Stimulated activated CD4-positive, alpha-beta T cell treated with anti-CD3 and anti-CD28 coated beads, Interleukin-15, amount 100 ng/mL, for 24 hours (primary cell): ENCODE results near the gene PDE11A.

Experiments used
- DNase-seq: peaks from one replicate; pipeline ENCODE4 v3.0.0-alpha.2; 2020

Gene PDE11A

DNA sequence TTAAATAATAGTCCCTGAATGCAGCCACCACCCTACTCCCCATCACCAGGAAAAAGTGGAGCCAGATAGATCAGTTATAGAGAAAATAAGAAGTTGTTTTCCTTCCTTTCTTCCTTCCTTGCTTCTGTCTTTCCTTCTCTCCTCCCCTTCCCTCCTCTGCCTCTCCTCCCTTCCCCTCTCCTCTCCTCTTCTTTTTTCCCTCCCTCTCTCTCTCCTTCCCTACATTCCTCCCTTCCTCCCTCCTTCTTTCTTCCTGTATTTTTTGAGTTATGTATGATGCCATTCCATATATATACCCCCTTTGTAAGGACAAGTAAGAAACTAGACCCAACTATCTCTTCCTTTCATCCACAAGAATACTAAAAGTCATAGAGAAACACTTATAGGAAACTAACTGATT lies 414.3 kb downstream of the PDE11A start:
- DNase-seq = no peak

DNA sequence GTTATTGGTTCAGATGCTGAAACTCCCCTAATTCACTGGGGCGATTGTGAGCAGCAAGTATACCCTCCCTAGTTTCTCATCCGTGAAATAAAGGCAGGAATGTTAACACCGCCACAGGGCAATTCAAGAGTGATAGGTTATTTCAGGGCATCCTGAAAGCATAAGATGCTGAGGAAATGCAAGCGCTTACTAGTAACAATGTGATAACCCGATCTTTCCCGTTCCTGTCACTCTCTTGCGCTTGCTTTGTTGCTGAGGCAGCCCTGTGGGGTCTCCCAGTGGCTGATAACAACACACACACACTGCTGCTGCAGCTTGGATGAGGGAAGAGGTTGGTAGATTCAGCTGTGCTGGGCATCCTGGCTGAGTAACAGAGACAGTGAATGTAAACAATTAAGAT lies 420.7 kb downstream of the PDE11A start:
- no peak for DNase-seq

DNA sequence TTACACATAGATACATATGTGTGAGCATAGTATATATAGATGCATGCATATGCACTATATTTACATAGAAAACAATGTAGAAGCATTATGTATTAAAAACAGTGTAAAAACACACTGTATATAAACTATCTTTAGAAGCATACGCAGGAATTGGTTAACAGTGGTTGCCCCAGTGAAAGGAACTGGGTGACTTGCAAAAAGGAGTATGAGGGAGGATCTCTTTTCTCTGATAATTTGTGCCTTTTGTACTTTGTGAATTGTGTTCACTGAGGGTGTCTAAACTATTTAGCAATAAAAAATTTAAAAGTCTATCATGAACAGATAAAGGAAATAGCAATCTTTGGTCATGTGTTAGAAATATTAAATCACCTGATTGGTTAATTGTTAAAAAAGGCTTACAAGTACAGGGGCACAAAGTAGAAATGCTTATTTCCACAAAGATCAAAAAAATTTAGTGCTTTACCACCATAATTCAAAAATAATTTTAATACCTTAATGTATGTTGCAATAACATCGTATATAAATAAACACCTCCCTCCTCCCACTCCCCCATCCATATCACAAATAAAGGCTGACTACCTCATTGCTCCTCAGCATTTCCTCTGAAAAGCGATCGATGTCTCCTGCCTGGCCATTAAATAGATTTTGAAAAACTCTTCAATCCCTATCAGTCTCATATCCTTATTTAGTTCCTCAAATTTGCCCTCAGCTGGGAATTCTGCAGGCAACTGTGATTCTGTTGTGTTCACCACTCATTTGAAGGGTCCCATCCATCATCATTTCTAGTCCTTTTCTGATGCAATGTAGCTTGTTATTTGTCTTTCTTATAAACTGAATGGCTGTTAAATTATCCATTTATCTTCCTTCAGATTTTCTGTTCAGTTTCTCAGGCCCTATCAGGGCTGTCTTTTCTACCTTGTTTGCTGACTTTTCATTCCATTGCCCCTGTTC lies 422.7 kb downstream of the PDE11A start:
- DNase-seq = no peak

DNA sequence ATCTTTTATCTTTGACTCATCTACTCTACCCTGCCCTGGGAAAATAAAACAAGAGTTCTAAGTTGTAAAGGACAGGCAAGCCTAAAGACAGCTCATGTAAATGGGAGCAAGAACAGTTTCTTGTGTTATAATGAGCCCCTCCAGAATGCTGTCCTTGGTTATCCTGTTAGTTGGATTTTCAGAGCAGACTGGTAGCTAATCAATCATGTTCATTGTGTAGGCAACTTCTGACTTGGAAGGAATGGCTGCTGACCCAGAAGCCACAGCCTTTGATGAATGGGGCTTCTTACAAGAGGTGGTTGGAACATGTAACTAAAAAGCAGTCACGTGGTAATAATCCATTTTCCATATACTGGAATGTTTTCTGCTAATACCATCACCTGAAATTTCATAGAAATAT lies 425.8 kb downstream of the PDE11A start:
- DNase-seq = no peak

DNA sequence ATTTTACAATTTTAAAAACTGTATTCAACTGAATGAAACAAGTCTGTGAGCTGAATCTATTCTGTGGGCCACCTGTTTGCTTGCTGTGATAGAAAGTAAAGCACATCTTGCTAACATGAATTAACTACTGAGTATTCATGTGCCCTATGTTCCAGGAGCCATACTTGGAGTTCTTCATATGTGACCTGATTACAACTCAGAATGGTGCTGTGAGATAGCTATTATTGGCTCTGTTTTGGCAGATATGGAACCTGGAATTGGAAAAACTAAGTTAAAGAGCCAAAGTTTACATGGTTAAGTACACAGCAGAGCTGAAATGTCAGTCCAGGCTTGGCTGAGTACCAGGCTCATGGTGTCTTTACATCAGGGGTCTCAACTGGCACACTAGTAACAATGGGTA lies 426.3 kb downstream of the PDE11A start:
- no peak for DNase-seq

DNA sequence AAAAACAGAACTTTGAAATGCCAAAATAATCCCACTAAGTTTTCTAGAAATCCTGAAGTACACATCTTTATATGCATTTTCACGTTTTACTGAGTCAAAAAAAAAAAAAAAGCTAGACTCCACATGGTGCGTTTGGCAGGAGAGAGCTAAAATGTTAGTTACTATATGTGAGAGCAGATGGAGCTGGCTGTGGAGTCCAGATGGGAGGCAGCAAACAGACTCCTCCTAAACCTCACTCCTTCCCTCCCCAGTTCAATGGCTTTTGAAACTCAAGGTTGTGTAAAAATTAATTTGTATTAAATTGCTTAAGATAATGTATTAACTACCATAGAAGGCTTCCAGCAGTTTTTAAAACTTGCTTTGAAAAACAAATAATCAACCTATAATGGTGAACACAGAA lies 431.2 kb downstream of the PDE11A start:
- DNase-seq = no peak

DNA sequence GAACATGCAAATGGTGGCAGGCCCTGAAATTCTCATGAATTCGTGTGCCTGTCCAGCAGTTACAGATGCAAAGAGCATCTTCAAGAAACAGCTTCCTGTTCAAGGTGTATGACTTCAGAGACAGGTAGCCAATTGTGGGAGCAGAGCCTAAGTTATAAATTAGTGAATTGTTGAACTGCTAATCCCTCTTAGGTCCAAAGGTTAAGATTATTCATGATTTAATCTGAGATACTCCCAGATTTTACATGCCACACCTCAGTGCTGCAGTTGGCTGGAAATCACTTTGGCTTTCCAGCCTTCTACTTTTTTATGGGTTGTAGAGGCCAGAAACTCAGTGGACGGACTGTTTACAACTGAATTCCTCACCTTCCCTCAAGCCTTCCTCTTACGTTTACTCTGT lies 432.2 kb downstream of the PDE11A start:
- no peak for DNase-seq

DNA sequence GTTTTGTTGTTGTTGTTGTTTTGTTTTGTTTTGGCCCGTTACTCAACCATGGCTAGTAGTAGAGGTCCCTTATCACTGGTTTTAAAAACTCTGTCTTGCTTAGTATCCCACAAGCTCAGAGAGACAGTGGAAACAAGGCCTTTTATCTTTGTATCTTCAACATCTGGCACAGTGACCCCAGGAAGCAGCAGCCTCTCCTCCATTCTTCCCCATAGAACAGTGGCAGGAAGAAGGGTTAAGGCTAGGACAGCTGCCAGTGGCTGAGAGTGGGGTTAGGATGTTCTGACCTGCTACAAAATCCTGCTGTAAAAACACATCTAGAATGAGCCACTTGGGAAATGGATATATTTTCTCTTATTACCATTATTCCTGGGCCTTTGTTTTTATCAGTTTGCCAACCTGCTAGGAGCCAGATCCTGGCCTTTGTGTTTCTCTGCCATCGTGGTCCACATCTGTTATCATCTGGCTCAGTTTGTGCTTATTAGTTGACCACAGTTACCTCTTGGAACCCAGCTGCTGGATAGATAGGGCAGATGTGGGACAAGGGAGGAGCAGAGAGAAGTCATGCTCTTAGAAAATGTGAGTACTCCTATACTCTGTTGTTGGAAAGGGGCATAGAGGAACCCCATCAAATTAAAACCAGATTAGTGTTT lies 433.2 kb downstream of the PDE11A start:
- DNase-seq = no peak

DNA sequence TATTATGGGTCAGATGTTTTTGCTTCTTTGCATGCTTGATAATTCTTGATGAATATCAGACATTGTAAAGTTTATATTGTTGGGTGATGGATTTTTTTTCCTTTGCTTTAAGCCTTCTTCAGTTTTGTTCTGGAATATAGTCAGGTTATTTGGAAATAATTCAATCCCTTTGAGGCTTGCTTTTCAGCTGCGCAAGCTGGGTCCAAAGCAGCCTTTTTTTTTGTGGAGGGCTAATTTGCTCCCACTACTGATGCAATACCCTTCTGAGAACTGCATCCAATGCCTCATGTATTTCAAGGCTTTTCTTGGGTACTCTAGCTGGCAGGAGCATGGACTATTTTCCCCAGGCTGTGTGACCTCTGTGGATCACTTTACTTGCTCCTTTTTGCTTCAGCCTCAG lies 434.1 kb downstream of the PDE11A start:
- no peak for DNase-seq

DNA sequence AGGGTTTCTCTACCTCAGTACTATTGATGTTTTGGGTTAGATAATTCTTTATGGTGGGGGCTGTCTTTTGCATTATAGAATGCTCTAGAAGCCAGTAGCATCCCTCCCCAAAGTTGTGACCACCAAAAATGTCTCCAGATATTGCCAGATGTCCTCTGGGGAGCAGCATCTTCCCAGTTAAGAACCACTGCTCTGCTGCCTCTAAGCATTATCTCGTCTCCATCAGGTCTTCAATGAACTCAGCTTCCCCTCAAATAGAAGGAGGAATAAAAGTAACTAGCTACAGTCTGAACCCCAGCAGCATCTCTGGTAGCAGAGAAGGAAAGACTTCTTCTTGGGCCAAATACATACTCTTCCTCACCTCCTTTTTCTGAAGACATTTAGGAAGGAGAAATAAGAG lies 435.9 kb downstream of the PDE11A start:
- no peak for DNase-seq

DNA sequence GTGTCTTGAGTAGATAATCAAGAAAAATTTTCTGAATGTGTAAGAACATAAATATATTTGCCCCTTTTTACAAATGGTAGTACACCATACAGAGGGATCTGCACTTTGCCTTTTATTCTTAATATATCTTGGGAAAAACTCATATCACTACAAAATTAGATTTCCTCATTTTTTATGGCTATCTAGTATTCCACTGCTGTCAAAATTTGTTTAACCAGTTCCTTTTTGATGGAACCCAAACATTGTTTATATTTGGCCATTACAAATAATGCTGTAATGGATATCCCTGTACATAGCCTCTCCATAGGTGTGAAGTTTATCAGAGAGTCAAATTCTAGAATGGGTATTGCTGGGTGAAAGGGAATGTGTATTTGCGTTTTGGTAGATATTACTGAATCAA lies 436.9 kb downstream of the PDE11A start:
- no peak for DNase-seq

DNA sequence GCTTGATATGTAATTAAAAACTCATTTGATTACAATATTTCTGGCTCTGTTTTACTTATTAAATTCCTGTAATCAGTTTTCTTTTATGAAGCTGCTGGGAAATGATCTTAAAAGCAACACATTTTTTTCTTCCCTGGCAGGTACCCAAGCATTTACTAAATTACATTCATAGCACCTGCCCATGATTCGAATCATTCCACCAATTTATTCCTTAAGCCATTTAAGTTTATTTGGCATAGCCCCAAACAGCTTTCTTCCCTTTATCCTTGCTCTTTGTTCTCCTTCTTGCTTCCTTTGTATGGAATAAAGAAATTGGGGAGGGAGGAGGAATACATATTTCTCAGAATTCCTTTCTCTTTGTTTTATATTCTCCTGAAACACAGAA lies 438.7 kb downstream of the PDE11A start:
- DNase-seq = no peak

DNA sequence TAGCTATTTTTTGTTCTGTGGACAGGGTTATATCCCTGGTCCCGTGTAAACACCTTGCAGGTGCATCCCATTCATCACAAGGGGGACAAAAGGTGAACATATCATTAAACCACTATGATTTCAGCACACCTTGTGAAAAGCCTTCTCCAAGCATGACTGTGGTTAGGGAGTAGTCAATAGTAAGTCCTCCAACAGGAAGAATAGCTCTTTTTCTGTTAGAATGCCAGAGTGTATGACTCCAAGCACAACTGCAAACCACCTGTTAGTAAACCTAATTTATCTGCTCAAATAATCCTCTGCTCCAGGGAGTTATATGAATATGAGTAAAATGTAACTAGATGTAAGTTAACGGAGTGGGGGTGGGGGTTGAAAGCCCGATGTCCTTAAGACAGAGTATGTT lies 439.5 kb downstream of the PDE11A start:
- DNase-seq = no peak

DNA sequence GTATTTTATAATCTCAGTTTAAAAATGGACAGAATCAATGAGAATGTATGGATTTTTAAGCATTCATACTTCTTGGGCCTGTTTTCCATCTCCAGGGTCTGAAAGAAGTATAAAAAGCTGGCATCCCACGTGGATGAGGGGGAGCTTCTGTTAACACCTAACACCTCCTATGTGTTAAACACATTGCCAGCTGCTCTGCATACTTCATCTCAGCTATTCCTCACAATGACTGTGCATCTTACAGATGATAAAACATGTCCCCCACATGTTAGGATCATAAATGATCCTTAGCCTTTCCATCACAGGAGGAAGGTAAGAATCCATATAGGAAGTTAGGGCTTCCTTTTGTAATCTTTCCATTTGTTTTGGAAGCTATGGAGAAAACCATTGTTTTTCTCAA lies 440.9 kb downstream of the PDE11A start:
- DNase-seq = no peak

DNA sequence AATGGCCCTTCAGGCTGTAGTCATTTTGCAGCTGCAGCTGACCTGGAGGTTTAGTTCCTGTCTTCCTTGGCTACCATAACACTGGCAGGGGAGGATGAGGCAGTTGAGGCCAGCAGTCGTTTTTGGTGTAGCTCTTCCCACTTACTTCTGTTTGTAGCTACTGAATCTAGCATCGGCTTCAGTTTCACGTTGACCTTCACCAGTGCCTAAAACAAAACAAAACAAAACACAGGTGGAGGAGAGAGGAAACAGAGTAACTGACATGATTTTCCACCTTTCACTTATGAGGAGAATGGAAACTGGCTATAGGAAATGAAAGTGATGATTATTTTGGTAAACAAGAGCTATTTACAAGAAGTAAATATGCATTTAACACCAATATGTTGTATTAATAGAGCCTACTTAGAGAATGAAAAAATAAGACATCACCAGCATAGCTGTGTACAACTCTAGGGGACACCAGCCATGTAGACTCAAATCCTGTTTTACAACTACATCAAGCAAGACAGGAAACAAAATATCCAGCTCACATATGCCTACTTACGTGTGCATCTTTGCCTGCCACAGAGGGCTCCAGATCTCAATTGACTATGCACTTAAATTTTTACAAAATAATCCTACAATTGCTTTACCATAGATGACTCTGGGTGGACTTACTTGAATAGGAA lies 443.1 kb downstream of the PDE11A start:
- no peak for DNase-seq

DNA sequence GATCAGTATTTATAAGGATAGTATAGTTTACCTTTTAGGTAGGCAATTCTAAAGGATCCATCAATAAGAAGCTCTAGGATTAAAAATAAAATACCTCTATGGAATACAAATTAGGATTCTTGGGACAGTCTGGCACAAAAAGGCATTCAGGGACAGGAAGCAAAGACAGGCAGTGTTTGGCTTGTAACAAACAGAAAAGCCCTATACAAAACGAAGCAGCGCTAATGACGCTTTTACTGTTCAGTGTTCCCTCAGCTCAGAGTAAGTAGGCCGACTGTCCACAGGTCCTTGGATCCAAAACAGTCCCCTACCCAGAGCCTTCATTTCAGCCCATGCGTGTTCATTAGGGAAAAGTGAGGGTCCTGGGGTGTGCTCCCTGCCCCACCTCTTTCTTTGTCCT lies 443.7 kb downstream of the PDE11A start:
- DNase-seq = no peak

DNA sequence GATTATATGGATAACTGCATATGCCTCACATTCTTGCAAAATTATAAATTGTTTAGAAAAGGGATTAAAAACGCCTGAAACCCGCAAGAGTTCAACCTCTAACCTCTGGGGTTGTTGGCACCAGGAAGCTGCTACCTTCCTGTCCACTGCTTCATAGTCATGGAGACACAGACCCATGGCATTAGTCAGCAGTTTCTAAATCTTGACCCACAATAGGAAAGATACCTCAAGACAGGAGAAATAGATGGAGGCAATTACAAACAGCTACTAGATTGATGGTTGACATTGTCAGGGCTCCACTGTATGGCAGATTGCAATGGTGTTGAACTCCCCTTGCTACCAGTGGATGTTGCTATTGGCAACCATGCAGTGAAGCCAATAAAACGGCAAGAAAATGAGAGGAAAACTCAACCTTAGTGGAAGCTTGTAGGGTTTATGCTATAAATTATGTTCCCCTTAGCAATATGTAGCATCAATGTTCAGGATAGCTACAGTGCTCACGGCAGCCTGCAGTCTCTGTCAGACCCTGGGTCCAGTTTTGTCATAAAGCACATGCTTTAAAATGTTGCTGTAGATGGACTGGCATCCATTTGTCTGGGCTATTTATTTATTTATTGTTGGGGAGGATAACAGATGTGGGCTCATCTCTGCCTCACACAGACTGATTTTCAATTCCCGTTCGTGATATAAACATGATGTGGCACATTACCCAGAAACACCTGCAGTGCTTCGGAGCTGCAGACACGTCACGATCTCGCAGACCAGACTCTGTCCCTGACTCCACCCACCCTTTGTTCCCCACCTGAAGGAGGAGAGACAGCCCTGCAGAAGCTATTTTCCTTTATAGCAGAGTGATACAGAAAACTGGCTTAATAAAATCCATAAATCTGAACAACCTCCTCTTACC lies 446.6 kb downstream of the PDE11A start:
- DNase-seq = no peak

DNA sequence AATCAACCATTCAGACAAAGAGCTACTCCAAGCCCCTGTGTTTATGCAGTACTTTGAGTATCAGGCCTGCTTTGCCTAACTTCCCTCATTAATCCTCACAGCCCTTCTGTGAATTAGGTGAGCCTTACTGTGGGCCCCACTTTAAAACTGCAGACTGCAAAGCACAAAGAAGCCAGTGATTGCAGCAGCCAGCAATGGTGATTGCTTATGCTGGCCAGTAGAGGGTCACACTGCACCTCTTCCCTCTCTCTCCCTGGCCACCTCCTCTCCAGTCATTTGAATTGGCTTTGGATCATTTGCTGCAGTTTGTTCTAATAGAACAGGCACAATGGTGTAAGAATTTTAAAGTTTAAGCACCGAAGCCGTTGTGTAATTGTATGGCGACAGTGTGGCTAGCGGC lies 450.1 kb downstream of the PDE11A start:
- no peak for DNase-seq

DNA sequence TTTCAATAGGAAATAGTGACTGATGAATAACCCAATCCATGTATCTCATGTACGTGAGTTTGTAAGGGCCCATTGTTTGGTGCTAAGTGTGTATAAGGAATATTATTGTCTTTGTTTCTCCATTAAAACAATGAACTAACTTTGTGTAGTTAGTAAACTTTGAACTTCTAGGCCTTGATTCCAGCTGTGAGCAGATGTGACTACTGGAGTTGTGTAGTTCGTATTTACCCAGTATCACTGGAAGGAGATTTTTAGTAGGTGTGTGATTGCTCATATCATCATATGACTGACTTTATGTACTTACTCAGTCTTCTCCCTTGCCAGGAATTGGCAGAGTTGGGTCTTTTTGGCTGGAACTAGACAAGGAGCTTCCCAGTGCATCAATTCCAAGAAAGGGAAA lies 452.6 kb downstream of the PDE11A start:
- no peak for DNase-seq

DNA sequence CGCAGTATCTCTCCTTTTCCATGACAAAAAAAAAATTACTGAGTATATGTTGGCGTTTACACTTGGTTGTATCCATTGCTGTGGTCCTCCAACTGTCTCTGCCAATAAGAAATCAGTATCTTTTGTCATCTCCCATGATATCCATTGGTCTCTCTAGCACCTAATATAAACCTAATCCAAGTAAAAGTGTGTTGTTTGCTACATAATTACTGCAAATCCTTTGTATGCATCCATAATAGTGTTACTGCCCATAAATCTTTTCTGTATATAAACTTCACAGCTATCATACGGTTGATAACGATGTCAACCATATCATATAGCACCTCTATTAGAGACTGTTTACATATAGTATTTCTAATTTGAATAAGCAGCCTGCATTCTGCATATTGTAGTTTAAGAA lies 453.1 kb downstream of the PDE11A start:
- no peak for DNase-seq

DNA sequence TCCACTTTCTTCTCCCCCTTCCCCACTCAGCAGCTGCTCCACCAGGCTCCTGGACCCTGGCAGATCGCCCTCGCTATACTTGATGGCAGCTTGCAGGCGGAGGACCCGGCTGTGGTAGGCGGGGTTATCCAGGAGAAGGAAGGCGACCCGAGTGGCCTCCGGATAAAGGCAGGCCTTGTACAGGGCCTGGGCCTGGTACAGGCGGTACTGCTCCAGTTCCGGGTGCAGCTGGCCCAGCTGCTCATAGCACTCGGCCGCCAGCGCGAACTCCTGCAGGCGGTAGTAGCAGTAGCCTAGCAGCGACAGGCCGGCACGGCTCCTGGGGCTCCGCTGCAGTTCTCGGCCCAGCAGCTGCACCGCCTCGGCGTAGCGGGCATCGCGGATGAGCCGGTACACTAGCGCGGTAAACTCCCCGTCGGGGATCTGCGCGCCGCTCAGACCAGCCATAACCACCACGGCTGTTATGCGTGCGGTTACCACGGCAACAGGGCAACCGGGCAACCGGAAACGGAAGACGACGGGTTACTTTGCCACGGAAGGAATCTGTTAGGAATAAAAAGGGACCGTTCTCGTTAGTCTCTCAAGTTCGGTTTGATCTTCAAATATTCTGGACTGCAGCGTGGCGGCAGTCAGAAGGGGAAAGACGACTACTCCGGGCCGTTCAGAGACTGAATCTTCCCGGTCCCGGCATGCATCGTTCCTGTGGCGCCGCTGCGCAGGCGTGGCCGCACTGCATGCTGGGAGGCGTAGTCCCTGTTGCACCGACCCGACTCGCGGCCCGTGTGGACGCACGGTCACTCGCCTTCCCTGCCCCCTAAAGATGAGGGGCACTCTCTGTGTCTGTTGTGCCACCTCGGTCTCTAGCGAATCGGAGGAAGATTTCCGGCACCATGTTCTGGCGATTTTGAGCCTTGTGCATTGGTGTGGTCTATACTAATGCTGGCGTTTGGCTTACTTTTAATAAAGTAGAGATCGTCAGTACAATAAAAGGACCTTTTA lies 454.0 kb downstream of the PDE11A start:
- DNase-seq = peak; percentile 94

DNA sequence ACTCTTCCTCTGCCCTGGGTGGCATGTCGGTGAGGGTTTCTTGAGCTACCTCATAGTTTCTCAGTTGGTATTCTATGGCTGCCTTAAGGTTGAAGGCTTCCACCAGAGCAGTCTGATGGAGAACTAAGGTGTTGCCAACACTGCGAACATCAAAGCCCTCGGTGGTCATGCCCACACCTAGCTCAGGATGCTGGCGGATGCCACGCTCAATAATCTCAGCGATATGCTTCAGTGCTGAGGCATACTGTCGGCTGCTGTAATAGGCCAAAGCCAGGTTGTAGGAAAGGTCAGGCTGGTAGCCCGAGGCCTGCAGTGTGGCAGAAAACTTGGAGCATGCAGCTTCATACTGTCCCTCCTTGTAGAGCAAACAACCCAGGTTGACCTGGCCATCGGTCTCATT lies 454.7 kb downstream of the PDE11A start:
- no peak for DNase-seq
